CD14-positive monocyte (primary cell): ENCODE data around the gene PIM3. TPM values are rescaled to one million over a fixed set of nuclear protein-coding genes. Genes with fewer than 3 reads are reported as not detected.

ENCODE experiments used
- DNase-seq, 3 donors: peaks; one replicate each; pipeline ENCODE4 v3.0.0-alpha.2; 2011 to 2022
- H2AFZ ChIP-seq: 2 replicates; pipeline ENCODE4 v1.6.0; 2012; ENCODE audit warnings: mild to moderate bottlenecking, low read depth, low read length, inconsistent platforms; ENCODE audit not compliant: insufficient read depth, poor library complexity, severe bottlenecking
- H3K27ac ChIP-seq, 2 donors: 1 replicate in 1 of 2; 2 replicates in 1 of 2; pipeline ENCODE4 v1.5.1; 2012 to 2013; ENCODE audit warnings: low read length in 2 of 2, control low read depth in 1 of 2, inconsistent platforms in 1 of 2, low read depth in 1 of 2, mild to moderate bottlenecking in 1 of 2
- H3K27me3 ChIP-seq, 2 donors: one replicate each; pipeline versions ENCODE4 v1.6.0 to v1.6.1; 2011 to 2013; ENCODE audit warnings: low read length in 2 of 2; ENCODE audit not compliant: control insufficient read depth in 2 of 2, insufficient read depth in 2 of 2
- H3K36me3 ChIP-seq, 2 donors: replicated peaks in 1 of 2; 1 replicate in 1 of 2; 2 replicates in 1 of 2; pipeline versions ENCODE4 v1.5.1 to v1.6.1; 2012 to 2013; ENCODE audit warnings: low read length in 2 of 2, control low read depth in 1 of 2, inconsistent platforms in 1 of 2, mild to moderate bottlenecking in 1 of 2; ENCODE audit not compliant: insufficient read depth in 2 of 2, control insufficient read depth in 1 of 2
- H3K4me1 ChIP-seq, 2 donors: 1 replicate in 1 of 2; 2 replicates in 1 of 2; pipeline versions ENCODE4 v1.5.1 to v1.6.1; 2012 to 2013; ENCODE audit warnings: low read length in 2 of 2, control low read depth in 1 of 2, inconsistent platforms in 1 of 2, mild to moderate bottlenecking in 1 of 2, moderate library complexity in 1 of 2; ENCODE audit not compliant: insufficient read depth in 2 of 2, control insufficient read depth in 1 of 2
- H3K4me2 ChIP-seq: replicated peaks from 2 replicates; pipeline ENCODE3; 2012; ENCODE audit warnings: low read length, moderate library complexity, mild to moderate bottlenecking; ENCODE audit not compliant: poor library complexity, severe bottlenecking; ENCODE audit errors: extremely low read depth
- H3K4me3 ChIP-seq, 3 experiments: fragments of 200-600 bp in 1 of 3; sonication (generic) in 1 of 3; replicated peaks in 1 of 3; 1 replicate in 2 of 3; 2 replicates in 1 of 3; pipeline ENCODE4 v1.5.1; 2011 to 2013; ENCODE audit warnings: low read length in 3 of 3, mild to moderate bottlenecking in 3 of 3, control low read depth in 2 of 3, low read depth in 2 of 3, inconsistent platforms in 1 of 3, moderate library complexity in 1 of 3
- H3K79me2 ChIP-seq: 2 replicates; pipeline ENCODE4 v1.6.0; 2012; ENCODE audit warnings: mild to moderate bottlenecking, control low read depth, inconsistent platforms, low read length, moderate library complexity; ENCODE audit not compliant: insufficient read depth
- H3K9ac ChIP-seq: 2 replicates; pipeline ENCODE4 v1.6.0; 2017; ENCODE audit warnings: low read length, mild to moderate bottlenecking; ENCODE audit not compliant: insufficient read depth, poor library complexity, severe bottlenecking
- H3K9me3 ChIP-seq, 2 donors: replicated peaks in 1 of 2; 1 replicate in 1 of 2; 2 replicates in 1 of 2; pipeline versions ENCODE4 v1.5.1 to v1.6.1; 2012 to 2013; ENCODE audit warnings: low read length in 2 of 2, control low read depth in 1 of 2; ENCODE audit not compliant: control insufficient read depth in 1 of 2, insufficient read depth in 1 of 2
- H4K20me1 ChIP-seq: 2 replicates; pipeline ENCODE4 v1.6.0; 2012; ENCODE audit warnings: mild to moderate bottlenecking, low read length, control low read depth, moderate library complexity; ENCODE audit not compliant: insufficient read depth
- H3K27ac Mint-ChIP-seq, 7 donors: one replicate each; pipeline ENCODE4 v1.8.0; 2020; ENCODE audit warnings: mild to moderate bottlenecking in 7 of 7, mixed read lengths in 7 of 7, moderate library complexity in 6 of 7, inconsistent platforms in 2 of 7
- H3K27me3 Mint-ChIP-seq, 3 donors: one replicate each; pipeline ENCODE4 v1.8.0; 2021 to 2022; ENCODE audit warnings: low read depth in 3 of 3, mild to moderate bottlenecking in 3 of 3, mixed read lengths in 3 of 3, moderate library complexity in 3 of 3, inconsistent platforms in 1 of 3
- H3K36me3 Mint-ChIP-seq, 2 donors: one replicate each; pipeline ENCODE4 v1.8.0; 2020; ENCODE audit warnings: mixed read lengths in 2 of 2, inconsistent platforms in 1 of 2, mild to moderate bottlenecking in 1 of 2
- H3K4me1 Mint-ChIP-seq: one replicate; pipeline ENCODE4 v1.8.0; 2020; ENCODE audit warnings: mild to moderate bottlenecking, mixed read lengths
- H3K4me3 Mint-ChIP-seq, 2 donors: one replicate each; pipeline ENCODE4 v1.8.0; 2020; ENCODE audit warnings: mild to moderate bottlenecking in 2 of 2, mixed read lengths in 2 of 2, moderate library complexity in 1 of 2
- H3K9me3 Mint-ChIP-seq, 7 donors: one replicate each; pipeline ENCODE4 v1.8.0; 2020 to 2022; ENCODE audit warnings: mixed read lengths in 7 of 7, mild to moderate bottlenecking in 6 of 7, moderate library complexity in 6 of 7, inconsistent platforms in 2 of 7
- WGBS: methylation state at CpG from one replicate; pipeline ENCODE4 v1.1.5; 2013; ENCODE audit warnings: missing lambda C conversion rate; ENCODE audit not compliant: insufficient coverage; 5-methylcytosine and 5-hydroxymethylcytosine counted together
- intact Hi-C, 2 donors: fragments of 100-400 bp; cut with micrococcal nuclease; formaldehyde crosslinking; loops; one replicate each; pipeline versions ENCODE4 v1.15.0 to v1.15.1; 2023
- polyA plus RNA-seq, 3 donors: library from polyadenylated mRNA; depleted of rRNA in 1 of 3; unstranded in 2 of 3; stranded (reverse) in 1 of 3; fragments of 300-500 nt in 2 of 3; fragments of >200 nt in 1 of 3; fragmentation: Illumina TruSeq in 2 of 3; gene quantifications; 1 replicate in 2 of 3; 2 replicates in 1 of 3; pipeline ENCODE4 v1.2.3, GENCODE V29; 2012 to 2021
- TF ChIP-seq, protein P1 (sequence below): fragments of 200-600 bp; IDR thresholded peaks from one replicate; pipeline ENCODE4 v1.8.0; 2022; ENCODE audit warnings: antibody characterized with exemption, mild to moderate bottlenecking

Gene PIM3
- polyA plus RNA-seq, 3 donors, result 38.8 to 135 (median 40.4) TPM

DNA sequence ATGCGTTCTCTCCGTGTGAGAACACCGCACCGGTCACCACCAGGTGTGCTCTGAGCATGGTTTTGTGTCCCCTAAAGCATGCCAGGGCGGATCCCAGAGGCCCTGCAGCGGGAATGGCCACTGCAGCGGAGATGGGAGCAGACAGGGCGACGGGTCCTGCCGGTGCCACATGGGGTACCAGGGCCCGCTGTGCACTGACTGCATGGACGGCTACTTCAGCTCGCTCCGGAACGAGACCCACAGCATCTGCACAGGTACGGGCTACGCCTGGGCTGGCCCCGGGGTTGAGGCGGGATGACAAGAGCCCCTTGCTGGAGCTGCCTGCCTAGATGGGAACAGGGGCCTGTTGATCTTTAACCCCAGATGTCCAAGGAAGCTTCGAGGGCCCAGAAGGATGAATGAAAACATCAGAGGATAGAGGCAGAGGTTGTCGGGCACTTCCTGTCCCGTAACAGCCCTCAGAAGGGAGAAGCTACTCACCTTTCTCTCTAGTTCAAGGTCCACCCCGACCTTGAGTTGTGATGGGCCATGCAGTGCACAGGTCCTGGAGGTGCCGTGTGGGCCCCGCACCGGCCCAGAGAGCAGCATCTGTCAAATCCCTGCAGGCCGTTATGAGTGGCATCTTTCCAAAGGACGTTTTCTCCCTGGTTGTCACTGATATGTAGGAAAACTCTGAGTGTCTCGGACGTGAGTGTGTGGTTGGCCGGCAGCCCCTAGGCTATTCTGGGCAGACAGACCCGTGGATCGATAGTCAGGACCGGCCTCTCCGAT lies 38.9 kb upstream of the PIM3 start:
- no peak for DNase-seq
- H3K4me3 Mint-ChIP-seq, result no peak overlapping the region
- H3K36me3 Mint-ChIP-seq, result peaks cover 26 to 37% of the 10 kb centered on the region in 2 donors
- intact Hi-C loops, result loop anchor here in 1 of 2 donors (10.0 kb wide), 1 partner anchor 283 kb away; the partner anchor contains the start of gene SELENOO
- Histone ChIP-seq H3K9me3 (no peaks in the 10 kb centered on the region), H3K36me3 (peaks cover 2 to 19% of the 10 kb centered on the region in 2 donors), H3K27me3 (no peaks in the 10 kb centered on the region), H3K9ac (no peak overlapping the region), H3K4me2 (no peak overlapping the region), H3K4me3 (no peak overlapping the region), H3K79me2 (peaks cover 16% of the 10 kb centered on the region), H4K20me1 (no peaks in the 10 kb centered on the region), H2AFZ (no peak overlapping the region), H3K27ac (no peak overlapping the region), H3K4me1 (peaks cover 33 to 36% of the 10 kb centered on the region in 2 donors)
- TF ChIP-seq, protein P1, sequence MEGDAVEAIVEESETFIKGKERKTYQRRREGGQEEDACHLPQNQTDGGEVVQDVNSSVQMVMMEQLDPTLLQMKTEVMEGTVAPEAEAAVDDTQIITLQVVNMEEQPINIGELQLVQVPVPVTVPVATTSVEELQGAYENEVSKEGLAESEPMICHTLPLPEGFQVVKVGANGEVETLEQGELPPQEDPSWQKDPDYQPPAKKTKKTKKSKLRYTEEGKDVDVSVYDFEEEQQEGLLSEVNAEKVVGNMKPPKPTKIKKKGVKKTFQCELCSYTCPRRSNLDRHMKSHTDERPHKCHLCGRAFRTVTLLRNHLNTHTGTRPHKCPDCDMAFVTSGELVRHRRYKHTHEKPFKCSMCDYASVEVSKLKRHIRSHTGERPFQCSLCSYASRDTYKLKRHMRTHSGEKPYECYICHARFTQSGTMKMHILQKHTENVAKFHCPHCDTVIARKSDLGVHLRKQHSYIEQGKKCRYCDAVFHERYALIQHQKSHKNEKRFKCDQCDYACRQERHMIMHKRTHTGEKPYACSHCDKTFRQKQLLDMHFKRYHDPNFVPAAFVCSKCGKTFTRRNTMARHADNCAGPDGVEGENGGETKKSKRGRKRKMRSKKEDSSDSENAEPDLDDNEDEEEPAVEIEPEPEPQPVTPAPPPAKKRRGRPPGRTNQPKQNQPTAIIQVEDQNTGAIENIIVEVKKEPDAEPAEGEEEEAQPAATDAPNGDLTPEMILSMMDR, result no peak
- peaks cover 34% of the 10 kb centered on the region for H3K4me1 Mint-ChIP-seq
- WGBS, result 97% methylated on average over 30 of the region's 35 CpGs
- peak overlapping the region in 1 of 7 donors; percentile 40 for H3K27ac Mint-ChIP-seq
- peaks cover 0 to 4% (median 2%) of the 10 kb centered on the region in 3 donors for H3K27me3 Mint-ChIP-seq
- H3K9me3 Mint-ChIP-seq, result no peaks in the 10 kb centered on the region

DNA sequence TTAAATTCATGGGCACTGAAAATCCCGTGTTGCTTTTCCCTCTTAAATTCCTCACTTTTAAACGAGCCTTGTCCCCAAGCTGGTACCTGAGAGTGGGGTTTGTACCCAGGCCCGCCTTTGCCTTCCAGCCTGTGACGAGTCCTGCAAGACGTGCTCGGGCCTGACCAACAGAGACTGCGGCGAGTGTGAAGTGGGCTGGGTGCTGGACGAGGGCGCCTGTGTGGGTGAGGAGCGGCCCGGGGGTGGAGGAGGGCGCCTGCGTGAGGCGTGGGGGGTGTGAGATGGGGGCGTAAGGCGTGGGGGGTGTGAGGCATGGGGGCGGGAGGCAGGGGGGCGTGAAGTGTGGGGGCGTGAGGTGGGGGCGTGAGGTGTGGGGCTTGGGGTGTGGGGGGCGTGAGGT lies 38.1 kb upstream of the PIM3 start:
- TF ChIP-seq, protein P1, result no peak
- no peak for DNase-seq
- no peak overlapping the region for H3K4me2 ChIP-seq
- H3K4me1 Mint-ChIP-seq, result peaks cover 27% of the 10 kb centered on the region
- no peaks in the 10 kb centered on the region for H4K20me1 ChIP-seq
- peak overlapping the region in 1 of 7 donors; percentile 41 for H3K27ac Mint-ChIP-seq
- H3K9me3 ChIP-seq, result no peaks in the 10 kb centered on the region
- H3K9ac ChIP-seq, result no peak overlapping the region
- intact Hi-C loops, result loop anchor here in 1 of 2 donors (10.0 kb wide), 1 partner anchor 282 kb away; the partner anchor contains the start of gene SELENOO
- H3K4me3 Mint-ChIP-seq, result no peak overlapping the region
- H3K27me3 Mint-ChIP-seq, result peaks cover 1 to 4% (median 2%) of the 10 kb centered on the region in 3 donors
- H3K36me3 Mint-ChIP-seq, result peaks cover 32 to 43% of the 10 kb centered on the region in 2 donors
- H2AFZ ChIP-seq, result no peak overlapping the region
- H3K79me2 ChIP-seq, result peaks cover 10% of the 10 kb centered on the region
- H3K9me3 Mint-ChIP-seq, result no peaks in the 10 kb centered on the region
- H3K4me3 ChIP-seq, result no peak overlapping the region
- peaks cover 2 to 19% of the 10 kb centered on the region in 2 donors for H3K36me3 ChIP-seq
- H3K27ac ChIP-seq, result no peak overlapping the region
- WGBS, result 94% methylated on average over 3 of the region's 22 CpGs
- no peaks in the 10 kb centered on the region for H3K27me3 ChIP-seq
- peaks cover 26 to 29% of the 10 kb centered on the region in 2 donors for H3K4me1 ChIP-seq
